MM.1S (cell line): ENCODE data around the gene HAND1.
"Not testable (repeated sequence)": the region's sequence is repeated elsewhere in the genome, so short reads cannot be mapped to it uniquely, and the experiment has no call there.

ENCODE experiments used
- DNase-seq: peaks from one replicate; pipeline ENCODE4 v3.0.0-alpha.2; 2015
- H2AFZ ChIP-seq: fragments of 300-600 bp; sonication (generic); 2 replicates; pipeline ENCODE4 v1.6.0; 2016; ENCODE audit warnings: antibody characterized with exemption, low read length
- H3F3A ChIP-seq: fragments of 300-600 bp; sonication (generic); 2 replicates; pipeline ENCODE4 v1.6.1; 2016; ENCODE audit warnings: mild to moderate bottlenecking, antibody characterized with exemption, low read length, moderate library complexity, mixed read lengths; ENCODE audit not compliant: insufficient read depth
- H3K27ac ChIP-seq: fragments of 300-600 bp; sonication (generic); 2 replicates; pipeline ENCODE4 v1.5.1; 2016; ENCODE audit warnings: mild to moderate bottlenecking, low read length
- H3K27me3 ChIP-seq: fragments of 300-600 bp; sonication (generic); replicated peaks from 2 replicates; pipeline ENCODE4 v1.6.0; 2016; ENCODE audit warnings: low read length; ENCODE audit not compliant: insufficient read depth
- H3K36me3 ChIP-seq: fragments of 300-600 bp; sonication (generic); replicated peaks from 2 replicates; pipeline ENCODE4 v1.6.1; 2016; ENCODE audit warnings: mild to moderate bottlenecking, low read length, mixed read lengths; ENCODE audit not compliant: insufficient read depth
- H3K4me1 ChIP-seq: fragments of 300-600 bp; sonication (generic); 2 replicates; pipeline ENCODE4 v1.6.1; 2016; ENCODE audit warnings: low read length, mixed read lengths
- H3K4me2 ChIP-seq: fragments of 300-600 bp; sonication (generic); 2 replicates; pipeline ENCODE4 v1.6.0; 2016; ENCODE audit warnings: low read depth, low read length
- H3K4me3 ChIP-seq: fragments of 300-600 bp; sonication (generic); 2 replicates; pipeline ENCODE4 v1.5.1; 2016; ENCODE audit warnings: low read length, mixed read lengths
- H3K79me2 ChIP-seq: fragments of 300-600 bp; sonication (generic); 2 replicates; pipeline ENCODE4 v1.6.1; 2016; ENCODE audit warnings: mixed run types, low read length, mixed read lengths
- H3K9ac ChIP-seq: fragments of 300-600 bp; sonication (generic); 2 replicates; pipeline ENCODE4 v1.6.1; 2016; ENCODE audit warnings: low read length, mixed read lengths
- H3K9me2 ChIP-seq: fragments of 300-600 bp; sonication (generic); replicated peaks from 2 replicates; pipeline ENCODE4 v1.6.1; 2016; ENCODE audit warnings: mild to moderate bottlenecking, low read length, mixed read lengths; ENCODE audit not compliant: insufficient read depth
- H3K9me3 ChIP-seq: fragments of 300-600 bp; sonication (generic); replicated peaks from 2 replicates; pipeline ENCODE4 v1.6.1; 2016; ENCODE audit warnings: mild to moderate bottlenecking, low read length, mixed read lengths; ENCODE audit not compliant: insufficient read depth
- H4K20me1 ChIP-seq: fragments of 300-600 bp; sonication (generic); 2 replicates; pipeline ENCODE4 v1.6.1; 2016; ENCODE audit warnings: mild to moderate bottlenecking, low read length, moderate library complexity, mixed read lengths; ENCODE audit not compliant: insufficient read depth
- EZH2 ChIP-seq: fragments of 300-600 bp; sonication (generic); optimal IDR thresholded peaks from 2 replicates; pipeline ENCODE3; 2017; ENCODE audit warnings: low read depth, mild to moderate bottlenecking, antibody characterized with exemption, low read length, mixed read lengths
- EZH2phosphoT487 ChIP-seq: fragments of 300-600 bp; sonication (generic); IDR thresholded peaks from 2 replicates; pipeline ENCODE4 v1.6.1; 2018; ENCODE audit warnings: antibody characterized with exemption, low read length
- TF ChIP-seq, protein P1 (sequence below): fragments of 300-600 bp; sonication (generic); IDR thresholded peaks from 2 replicates; pipeline ENCODE4 v1.5.1; 2016; ENCODE audit warnings: antibody characterized with exemption, low read length, mixed read lengths

The HAND1 gene

DNA sequence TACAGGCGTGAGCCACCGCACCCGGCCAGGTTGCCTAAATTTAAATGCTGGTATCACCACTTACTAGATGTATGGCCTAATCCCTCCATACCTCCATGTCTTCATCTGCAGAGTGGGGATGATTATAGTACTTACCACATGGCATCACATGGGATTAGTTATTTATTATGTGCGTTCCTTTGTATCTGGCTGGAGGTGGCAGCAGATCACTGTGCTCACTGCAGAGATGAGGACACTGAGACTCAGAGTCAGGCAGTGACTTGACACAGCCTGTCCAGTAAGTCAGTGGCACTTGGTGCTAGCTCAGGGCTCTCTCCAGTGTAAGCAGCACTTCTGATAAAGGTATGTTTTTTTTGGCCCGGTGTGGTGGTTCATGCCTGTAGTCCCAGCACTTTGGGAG is 38.4 kb upstream of the HAND1 start:
- Histone ChIP-seq H3K36me3 (no peaks in the 10 kb centered on the region), H3K9ac (no peak overlapping the region), H3K9me3 (no peaks in the 10 kb centered on the region), H3K79me2 (no peaks in the 10 kb centered on the region), H3K4me2 (no peak overlapping the region), H4K20me1 (no peaks in the 10 kb centered on the region), H3K27ac (no peak overlapping the region), H2AFZ (no peak overlapping the region), H3K4me3 (no peak overlapping the region), H3K9me2 (no peaks in the 10 kb centered on the region), H3K4me1 (peaks cover 20% of the 10 kb centered on the region), H3K27me3 (no peaks in the 10 kb centered on the region), H3F3A (peaks cover 8% of the 10 kb centered on the region; the same call in 1 of the 2 replicates)
- no peak for TF ChIP-seq EZH2phosphoT487
- TF ChIP-seq, protein P1, sequence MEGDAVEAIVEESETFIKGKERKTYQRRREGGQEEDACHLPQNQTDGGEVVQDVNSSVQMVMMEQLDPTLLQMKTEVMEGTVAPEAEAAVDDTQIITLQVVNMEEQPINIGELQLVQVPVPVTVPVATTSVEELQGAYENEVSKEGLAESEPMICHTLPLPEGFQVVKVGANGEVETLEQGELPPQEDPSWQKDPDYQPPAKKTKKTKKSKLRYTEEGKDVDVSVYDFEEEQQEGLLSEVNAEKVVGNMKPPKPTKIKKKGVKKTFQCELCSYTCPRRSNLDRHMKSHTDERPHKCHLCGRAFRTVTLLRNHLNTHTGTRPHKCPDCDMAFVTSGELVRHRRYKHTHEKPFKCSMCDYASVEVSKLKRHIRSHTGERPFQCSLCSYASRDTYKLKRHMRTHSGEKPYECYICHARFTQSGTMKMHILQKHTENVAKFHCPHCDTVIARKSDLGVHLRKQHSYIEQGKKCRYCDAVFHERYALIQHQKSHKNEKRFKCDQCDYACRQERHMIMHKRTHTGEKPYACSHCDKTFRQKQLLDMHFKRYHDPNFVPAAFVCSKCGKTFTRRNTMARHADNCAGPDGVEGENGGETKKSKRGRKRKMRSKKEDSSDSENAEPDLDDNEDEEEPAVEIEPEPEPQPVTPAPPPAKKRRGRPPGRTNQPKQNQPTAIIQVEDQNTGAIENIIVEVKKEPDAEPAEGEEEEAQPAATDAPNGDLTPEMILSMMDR = no peak
- TF ChIP-seq EZH2 = no peak
- no peak for DNase-seq

DNA sequence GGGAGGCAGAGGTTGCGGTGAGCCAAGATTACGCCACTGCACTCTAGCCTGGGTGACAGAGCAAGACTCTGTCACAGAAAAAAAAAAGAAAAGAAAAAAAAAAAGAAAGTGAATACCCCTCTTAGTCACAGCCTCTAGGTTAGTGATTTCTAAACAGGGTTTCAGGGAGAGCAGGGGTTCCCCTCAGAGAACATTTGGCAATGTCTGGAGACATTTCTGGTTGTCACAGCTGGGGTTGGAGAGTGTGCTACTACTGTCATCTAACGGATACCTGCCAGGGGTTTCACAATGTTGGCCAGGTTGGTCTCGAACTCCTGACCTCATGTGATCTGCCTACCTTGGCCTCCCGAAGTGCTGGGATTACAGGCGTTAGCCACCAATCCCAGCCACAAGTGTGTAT is 37.5 kb upstream of the HAND1 start:
- not testable (repeated sequence) for H3K27ac ChIP-seq

DNA sequence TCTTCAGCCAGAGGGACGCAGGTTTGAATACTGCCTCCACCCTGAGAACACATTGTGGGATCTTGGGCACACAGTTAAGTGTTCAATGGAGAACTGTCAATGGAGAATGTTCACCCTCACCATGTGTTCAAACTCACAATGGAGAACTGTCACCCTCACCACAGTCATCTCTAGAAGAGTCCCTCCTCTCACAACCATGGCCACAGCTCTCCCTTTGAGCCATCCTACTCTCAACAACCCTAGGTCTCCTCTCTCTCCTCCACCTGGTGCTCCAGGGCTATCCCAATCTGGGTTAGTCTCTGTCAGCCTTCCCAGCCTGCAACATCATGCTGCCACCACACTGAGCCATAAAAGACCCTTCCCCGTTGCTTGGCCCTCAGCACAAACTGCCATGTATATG is 36.3 kb upstream of the HAND1 start:
- TF ChIP-seq, protein P1 = no peak
- TF ChIP-seq EZH2 = no peak
- TF ChIP-seq EZH2phosphoT487 = no peak

More for the DNA sequence above, 37.5 kb upstream of the HAND1 start:
- H3K27me3 ChIP-seq, H3K4me3 ChIP-seq, H3K9ac ChIP-seq, H3K36me3 ChIP-seq, H4K20me1 ChIP-seq, H3F3A ChIP-seq, DNase-seq, H3K9me2 ChIP-seq, H3K4me2 ChIP-seq, H3K79me2 ChIP-seq, H3K9me3 ChIP-seq, H2AFZ ChIP-seq: not testable (repeated sequence)
- peaks cover 20% of the 10 kb centered on the region for H3K4me1 ChIP-seq

DNA sequence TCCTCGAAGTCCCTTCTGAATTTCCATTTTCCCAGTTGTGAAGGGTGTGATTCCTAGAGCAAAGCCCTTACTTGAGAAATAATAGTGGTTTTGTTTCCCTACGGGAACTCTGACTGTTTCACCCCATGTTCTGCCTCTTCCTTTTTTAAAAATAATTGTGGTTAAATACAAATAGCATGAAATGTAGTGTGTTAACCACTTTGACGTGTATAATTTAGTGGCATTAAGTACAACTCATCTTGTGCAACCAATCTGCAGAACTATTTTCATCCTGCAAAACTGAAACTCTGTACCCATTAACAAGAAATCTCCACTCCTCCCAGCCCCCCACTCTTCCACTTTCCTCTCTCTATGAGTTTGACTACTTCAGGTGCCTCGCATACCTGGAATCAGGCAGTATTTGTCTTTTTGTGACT is 35.6 kb upstream of the HAND1 start:
- Histone ChIP-seq H3K9me3 (no peaks in the 10 kb centered on the region), H2AFZ (no peak overlapping the region), H3K4me1 (peaks cover 20% of the 10 kb centered on the region), H3K9ac (no peak overlapping the region), H3K4me2 (peak overlapping the region; percentile 46), H4K20me1 (no peaks in the 10 kb centered on the region), H3K27me3 (no peaks in the 10 kb centered on the region), H3K4me3 (no peak overlapping the region; the same call in 1 of the 2 replicates), H3K79me2 (no peaks in the 10 kb centered on the region), H3F3A (peaks cover 8% of the 10 kb centered on the region; the same call in 1 of the 2 replicates), H3K36me3 (no peaks in the 10 kb centered on the region), H3K27ac (no peak overlapping the region), H3K9me2 (no peaks in the 10 kb centered on the region)
- TF ChIP-seq, protein P1 = no peak
- TF ChIP-seq EZH2 = no peak
- no peak for TF ChIP-seq EZH2phosphoT487
- peak; percentile 36 for DNase-seq

More for the DNA sequence above, 36.3 kb upstream of the HAND1 start:
- H3K9me2 ChIP-seq = no peaks in the 10 kb centered on the region
- no peak overlapping the region for H3K27ac ChIP-seq
- H3K9me3 ChIP-seq = no peaks in the 10 kb centered on the region
- H3K4me3 ChIP-seq = no peak overlapping the region
- H3K36me3 ChIP-seq = no peaks in the 10 kb centered on the region
- DNase-seq = no peak
- H3K27me3 ChIP-seq = no peaks in the 10 kb centered on the region
- no peaks in the 10 kb centered on the region for H3K79me2 ChIP-seq
- peak overlapping the region; percentile 46 for H3K4me2 ChIP-seq
- peaks cover 20% of the 10 kb centered on the region for H3K4me1 ChIP-seq
- no peak overlapping the region for H2AFZ ChIP-seq
- H3F3A ChIP-seq = peaks cover 8% of the 10 kb centered on the region; the same call in 1 of the 2 replicates
- no peak overlapping the region for H3K9ac ChIP-seq
- no peaks in the 10 kb centered on the region for H4K20me1 ChIP-seq
